GM18520 (cell line): Measurements from ENCODE around the gene HCFC1.

Experiments
- ATAC-seq: cut with Tn5 transposase; IDR thresholded peaks from one replicate; pipeline ENCODE4 v1.9.1; 2021; ENCODE audit not compliant: unreplicated experiment

Gene HCFC1

GRCh38 chrX:153925739-153926551 is 45.7 kb downstream of the HCFC1 start, which contains the start of gene ARHGAP4:
Gene ARHGAP4, minus strand, starts transcription at chrX:153926264. Its CDS starts 62 bp downstream, at chrX:153926202.
- no peak for ATAC-seq

- ATAC-seq: no peak
Observed at GRCh38 chrX:153925387-153925738, 46.3 kb downstream of the HCFC1 start.

- no peak for ATAC-seq
Observed at GRCh38 chrX:153924149-153924861, 47.3 kb downstream of the HCFC1 start.

GRCh38 chrX:153922932-153923857 is 48.4 kb downstream of the HCFC1 start:
- no peak for ATAC-seq

GRCh38 chrX:153921511-153922446 is 49.8 kb downstream of the HCFC1 start:
- no peak for ATAC-seq

- no peak for ATAC-seq
Observed at GRCh38 chrX:153921070-153921469, 50.5 kb downstream of the HCFC1 start.

- ATAC-seq: no peak
Observed at GRCh38 chrX:153920546-153920945, 51.1 kb downstream of the HCFC1 start.

- ATAC-seq: no peak
Observed at GRCh38 chrX:153919281-153919680, 52.3 kb downstream of the HCFC1 start.

GRCh38 chrX:153917869-153918268 is 53.7 kb downstream of the HCFC1 start:
- ATAC-seq: no peak

- ATAC-seq: no peak
Observed at GRCh38 chrX:153913701-153914100, 57.9 kb downstream of the HCFC1 start.

GRCh38 chrX:153913211-153913610 is 58.4 kb downstream of the HCFC1 start:
- no peak for ATAC-seq

- ATAC-seq: no peak
Observed at GRCh38 chrX:153911798-153912197, 59.8 kb downstream of the HCFC1 start.

- ATAC-seq: no peak
Observed at GRCh38 chrX:153910446-153910845, 61.2 kb downstream of the HCFC1 start.

- ATAC-seq: no peak
Observed at GRCh38 chrX:153909980-153910360, 61.6 kb downstream of the HCFC1 start.

GRCh38 chrX:153909024-153909979 is 62.3 kb downstream of the HCFC1 start:
- no peak for ATAC-seq

GRCh38 chrX:153908219-153908860 is 63.3 kb downstream of the HCFC1 start:
- no peak for ATAC-seq

- no peak for ATAC-seq
Observed at GRCh38 chrX:153907456-153907855, 64.2 kb downstream of the HCFC1 start.

- no peak for ATAC-seq
Observed at GRCh38 chrX:153906126-153906917, 65.3 kb downstream of the HCFC1 start.
